Measurements from ENCODE around the gene RILP. TPM values are rescaled to one million over a fixed set of nuclear protein-coding genes. Genes with fewer than 3 reads are reported as not detected.

The RILP gene
- total RNA-seq, 1 donor from 2014 or later = 8.1 TPM

DNA sequence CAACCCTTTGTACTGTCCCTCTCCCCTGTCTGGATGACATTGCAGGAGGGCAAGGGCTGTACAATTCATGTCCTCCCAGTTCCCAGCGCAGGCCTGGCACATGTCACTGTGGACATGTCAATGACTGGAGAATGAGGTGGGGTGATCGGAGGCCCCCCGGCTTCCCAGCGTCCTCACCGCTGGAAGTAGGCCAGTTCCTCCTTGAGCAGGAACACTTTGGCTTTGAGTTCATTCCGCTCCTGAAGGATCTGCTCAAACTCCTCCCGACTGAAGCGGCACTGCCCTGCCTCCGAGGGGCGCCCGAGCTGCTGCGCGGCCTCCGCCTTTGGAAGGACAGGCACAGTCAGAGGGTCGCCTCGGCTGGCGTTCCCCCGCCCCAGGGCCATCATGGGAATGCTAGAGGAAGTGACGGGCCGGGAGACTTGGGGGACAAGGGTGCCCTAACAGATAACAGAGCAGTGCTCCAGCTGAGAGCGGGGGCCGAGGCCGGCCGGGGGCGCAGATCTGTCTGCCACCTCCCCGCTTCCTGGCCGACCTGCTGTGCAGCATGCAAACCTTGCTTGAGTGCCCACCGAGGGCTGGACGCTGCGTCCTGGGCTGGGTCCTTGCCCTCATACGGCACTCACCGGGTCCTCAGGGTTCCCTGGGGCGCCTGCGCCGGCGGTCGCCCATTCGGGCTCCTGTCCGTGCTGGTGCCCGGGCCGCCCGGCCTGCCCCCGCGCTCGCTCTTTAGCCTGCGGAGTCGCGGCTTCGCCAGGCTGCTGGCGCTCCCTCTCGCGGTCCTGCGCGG, 1.3 kb downstream of the RILP start:
- no peak for DNase-seq

DNA sequence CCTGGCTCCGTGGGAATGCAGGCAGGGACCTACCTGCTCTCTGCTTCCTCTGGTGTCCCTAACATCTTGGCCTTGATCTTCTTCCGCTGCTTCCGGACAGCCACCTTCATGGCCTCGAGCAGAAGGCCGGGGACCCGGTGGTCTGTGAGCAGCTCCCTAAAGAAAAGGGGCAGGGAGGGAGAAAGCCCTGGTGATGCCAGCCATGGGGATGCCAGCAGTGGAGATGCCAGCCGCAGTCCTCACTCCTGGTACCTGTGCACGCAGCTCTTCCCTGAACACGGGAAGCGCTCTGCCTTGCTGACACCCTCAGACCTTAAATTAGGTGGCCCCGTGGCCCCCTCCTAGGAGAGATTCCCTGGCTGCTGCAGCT, 1.9 kb downstream of the RILP start:
- DNase-seq = no peak

DNA sequence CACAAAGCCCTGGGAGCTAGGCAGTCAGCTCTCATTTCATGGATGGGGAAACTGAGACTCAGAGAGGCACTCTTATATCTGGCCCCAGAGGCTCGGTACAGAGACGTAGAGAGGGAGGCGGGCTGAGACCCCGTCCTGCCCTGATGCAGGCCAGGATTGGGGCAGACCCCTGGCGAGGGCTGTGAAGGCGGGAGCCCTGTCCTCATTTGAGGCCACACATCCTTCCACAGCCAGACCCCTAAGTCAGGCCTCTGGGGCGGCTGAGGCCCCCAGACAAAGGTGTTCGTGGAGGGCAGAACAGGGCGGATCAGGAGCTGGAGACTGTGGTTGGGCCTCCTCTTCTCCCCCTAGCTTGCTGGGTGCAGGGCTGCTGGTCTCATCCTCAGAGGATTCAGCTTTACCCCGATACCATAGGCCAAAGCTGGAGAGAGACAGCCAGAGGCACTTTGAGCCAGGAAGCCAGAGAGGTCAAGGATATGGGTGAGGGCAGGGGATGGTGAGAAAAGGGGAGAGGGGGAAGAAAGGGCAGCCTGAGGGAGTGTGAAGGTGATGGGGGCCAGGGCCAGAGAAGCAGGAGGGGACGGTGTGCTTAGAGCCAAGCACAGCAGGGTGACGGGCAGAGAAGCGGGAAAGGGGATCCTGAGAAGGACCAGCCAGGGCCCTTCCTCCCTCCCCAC, 3.3 kb downstream of the RILP start:
- no peak for DNase-seq

- no peak for DNase-seq
Observed at GRCh38 chr17:1645207-1646171, 4.2 kb downstream of the RILP start, which contains the start of gene SCARF1. Gene SCARF1, minus strand, starts transcription at chr17:1645732. Its CDS starts 35 bp downstream, at chr17:1645697.

GRCh38 chr17:1644493-1645206, 5.0 kb downstream of the RILP start:
- no peak for DNase-seq

DNA sequence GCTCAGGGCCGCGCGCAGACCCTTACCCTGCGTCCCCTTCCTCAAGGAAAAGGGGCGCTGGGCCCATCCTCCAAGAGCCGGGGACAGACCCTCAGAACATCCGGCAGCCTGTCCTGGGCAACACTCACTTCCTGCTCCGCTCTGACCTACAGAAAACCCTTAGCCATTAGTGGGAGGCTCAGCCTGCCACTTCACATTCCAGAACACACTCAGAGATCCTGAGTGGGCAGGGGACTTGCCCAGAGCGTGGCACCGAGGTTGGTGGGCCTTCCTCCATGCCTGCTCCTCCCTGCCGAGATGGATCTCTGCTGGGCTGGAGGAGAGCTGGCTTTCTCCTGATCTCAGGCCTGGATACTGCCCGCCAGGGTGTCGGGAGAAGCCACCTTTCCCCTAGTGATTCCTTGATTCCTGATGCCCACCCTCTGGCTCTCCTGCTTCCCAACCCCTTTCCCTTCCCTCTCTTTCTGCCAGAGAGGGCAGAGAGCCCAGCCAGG, 5.6 kb downstream of the RILP start:
- no peak for DNase-seq

- DNase-seq = no peak
Observed at GRCh38 chr17:1643293-1643998, 6.2 kb downstream of the RILP start.

GRCh38 chr17:1641065-1641403, 8.6 kb downstream of the RILP start:
- no peak for DNase-seq

GRCh38 chr17:1640329-1641064, 9.2 kb downstream of the RILP start:
- DNase-seq = no peak

DNA sequence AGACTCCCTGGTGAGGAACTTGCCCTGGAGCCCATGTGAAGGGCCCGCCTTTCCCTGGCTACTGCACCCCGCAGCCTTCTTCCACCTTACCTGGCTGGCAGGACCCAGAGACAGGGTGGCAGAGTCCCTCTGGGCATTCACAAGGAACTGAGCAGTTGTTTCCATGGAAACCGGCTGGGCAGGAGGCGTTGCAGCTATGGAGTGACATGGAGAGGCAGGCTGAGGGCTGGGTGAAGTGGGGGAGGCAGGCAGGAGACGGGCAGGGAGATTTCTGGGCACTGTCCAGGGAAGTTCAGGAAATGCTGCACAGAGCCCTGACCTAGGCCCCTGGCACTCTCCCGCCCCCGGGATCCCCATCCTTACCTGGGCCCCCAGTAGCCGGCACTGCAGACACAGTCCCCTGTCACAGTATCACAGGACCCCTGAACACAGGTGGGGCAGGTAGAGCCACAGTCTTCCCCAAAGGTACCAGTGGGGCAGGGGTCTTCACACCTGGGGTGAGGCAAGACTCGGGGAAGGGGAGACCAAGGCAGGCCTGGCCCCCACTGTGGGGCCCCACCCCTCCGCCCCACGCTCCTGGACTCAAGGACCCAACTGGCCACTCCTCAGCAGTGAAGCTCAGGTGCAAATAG, 10.0 kb downstream of the RILP start:
- no peak for DNase-seq

- DNase-seq = no peak
Observed at GRCh38 chr17:1638624-1639300, 10.9 kb downstream of the RILP start.

GRCh38 chr17:1638171-1638590, 11.5 kb downstream of the RILP start:
- no peak for DNase-seq

DNA sequence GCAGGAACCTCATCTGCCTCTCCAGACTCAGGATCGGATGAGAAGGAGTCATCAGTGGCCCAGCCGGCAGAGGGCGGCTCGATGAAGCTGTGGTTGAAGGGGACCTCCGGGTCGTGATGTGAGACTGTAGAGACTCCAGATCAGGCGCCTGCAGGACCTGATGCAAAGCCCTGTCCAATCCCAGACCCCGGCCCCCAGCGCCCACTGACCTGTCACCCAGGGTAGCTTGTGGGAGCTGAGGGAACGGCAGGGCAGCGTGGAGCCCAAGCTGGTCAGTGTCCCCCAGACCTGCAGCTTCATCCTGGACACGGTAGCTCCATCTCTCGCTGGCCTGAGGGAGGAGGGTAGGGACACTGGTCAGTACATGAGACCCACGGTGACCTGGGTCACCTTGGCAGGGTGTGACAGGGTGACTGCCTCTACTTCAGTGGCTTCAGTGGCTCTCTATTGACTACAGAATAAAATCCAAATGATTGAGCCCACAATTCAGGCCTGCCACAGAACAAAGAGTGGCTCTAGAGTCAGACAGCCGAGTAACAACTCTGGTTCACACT, 12.9 kb downstream of the RILP start:
- no peak for DNase-seq

- DNase-seq = no peak
Observed at GRCh38 chr17:1635675-1636465, 13.8 kb downstream of the RILP start.

GRCh38 chr17:1634841-1635650, 14.6 kb downstream of the RILP start:
- no peak for DNase-seq

DNA sequence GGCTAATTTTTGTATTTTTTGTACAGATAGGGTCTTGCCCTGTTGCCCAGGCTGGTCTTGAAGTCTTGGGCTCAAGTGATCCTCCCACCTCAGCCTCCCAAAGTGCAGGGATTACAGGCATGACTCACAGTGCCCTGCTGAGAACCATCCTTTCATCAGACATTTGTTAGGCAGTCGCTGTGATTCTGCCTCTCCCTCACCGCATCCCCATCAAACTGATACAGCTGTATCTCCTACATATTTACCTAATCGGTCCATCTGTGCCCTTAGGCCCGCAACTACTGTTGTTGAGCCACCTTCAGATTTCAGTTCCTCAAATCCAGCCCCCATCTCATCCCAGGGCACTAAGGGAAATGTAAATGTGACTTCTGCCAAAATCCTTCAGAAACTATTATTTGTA, 19.0 kb downstream of the RILP start:
- DNase-seq = no peak
